ENCODE measurements around the gene MTERF4.

MTERF4 gene

DNA sequence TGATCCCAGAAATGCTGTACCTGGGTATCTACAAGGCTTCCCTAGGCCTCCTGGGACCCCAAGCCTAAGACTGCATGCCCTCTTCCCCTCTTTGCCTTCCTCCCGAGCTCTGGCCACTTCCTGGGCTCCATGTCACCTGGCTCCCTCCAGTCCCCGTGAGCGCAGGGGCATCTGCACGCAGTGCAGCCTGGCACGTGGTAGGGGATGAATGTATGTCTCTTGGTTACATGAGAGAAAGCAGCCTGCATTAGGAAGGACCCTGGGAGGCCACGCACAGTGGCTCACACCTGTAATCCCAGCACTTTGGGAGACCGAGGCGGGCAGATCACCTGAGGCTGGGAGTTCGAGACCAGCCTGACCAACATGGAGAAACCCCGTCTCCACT, 31.3 kb upstream of the MTERF4 start:
- no peak for DNase-seq

DNA sequence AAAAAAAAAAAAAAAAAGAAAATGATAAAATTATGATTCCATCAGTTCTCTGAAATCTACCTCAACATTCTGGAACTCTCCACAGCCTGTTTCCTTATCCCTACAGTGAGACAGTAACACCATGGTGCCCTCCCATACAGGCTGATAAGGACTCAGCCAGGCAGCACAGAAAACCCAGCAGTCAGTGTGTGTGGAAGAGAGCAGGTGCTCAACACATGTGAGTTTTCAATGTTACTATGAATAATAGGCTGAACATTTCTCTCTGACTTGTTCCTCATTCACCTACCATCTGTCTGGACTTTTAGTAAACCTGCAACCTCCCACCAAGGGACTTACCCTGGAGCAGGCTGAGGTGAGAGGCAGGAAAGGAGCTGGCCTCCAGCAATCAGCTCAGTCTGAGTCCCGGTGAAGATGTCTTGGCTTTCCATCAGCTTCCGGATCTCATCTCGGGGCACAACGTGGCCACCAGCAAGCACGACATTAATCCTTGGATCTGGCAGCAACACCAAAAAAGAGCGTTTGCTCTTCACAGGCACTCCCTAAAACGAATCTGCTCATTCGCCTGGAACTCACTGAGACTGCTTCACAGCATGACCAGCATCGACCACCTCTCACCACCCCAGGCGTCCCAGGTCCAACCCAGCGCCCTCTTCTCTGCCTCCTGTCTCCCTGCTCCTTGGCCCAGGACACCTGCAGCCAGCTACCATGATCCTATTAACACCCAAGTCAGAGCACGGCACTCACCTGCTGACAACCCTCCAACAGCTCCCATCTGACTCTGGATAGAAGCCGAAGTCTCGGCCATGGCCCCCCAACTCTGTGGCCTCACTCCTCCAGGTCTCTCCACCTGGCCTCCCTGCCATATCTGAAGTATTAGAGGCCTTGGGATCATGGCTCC, 30.7 kb upstream of the MTERF4 start:
- DNase-seq: no peak

DNA sequence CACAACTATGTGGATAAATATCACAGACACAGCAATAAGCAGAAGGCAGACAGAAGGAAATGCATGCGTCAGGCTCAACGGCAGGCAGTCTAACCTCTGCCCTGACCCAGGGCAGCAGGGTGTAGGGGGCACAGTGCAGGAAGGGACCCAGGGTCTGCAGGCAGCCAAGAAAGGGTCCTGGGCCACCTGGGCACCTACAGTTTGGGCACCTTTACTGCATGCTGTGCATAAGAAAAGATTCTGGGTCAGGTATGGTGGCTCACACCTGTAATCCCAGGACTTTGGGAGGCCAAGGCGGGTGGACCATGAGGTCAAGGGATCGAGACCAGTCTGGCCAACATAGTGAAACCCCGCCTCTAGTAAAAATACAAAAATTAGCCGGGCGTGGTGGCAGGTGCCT, 29.4 kb upstream of the MTERF4 start:
- no peak for DNase-seq

DNA sequence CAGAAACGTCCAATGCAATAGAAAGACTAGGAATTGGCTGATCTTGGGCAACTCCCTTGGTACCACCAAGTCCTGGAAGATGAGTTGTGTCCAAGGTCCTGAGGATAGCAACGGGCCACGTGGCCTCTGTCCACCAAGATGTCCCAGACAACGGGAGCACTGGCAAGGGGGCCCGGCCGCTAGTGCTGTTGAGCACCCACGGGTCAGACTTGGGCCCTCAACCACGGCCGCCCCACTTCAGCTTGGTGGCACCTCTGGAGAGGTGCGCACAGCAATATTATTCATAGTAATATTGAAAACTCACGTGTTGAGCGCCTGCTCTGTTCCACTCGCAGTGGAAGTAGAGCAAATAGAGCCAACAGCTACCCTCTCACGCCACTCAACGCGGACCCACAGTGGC, 28.2 kb upstream of the MTERF4 start:
- DNase-seq: no peak

DNA sequence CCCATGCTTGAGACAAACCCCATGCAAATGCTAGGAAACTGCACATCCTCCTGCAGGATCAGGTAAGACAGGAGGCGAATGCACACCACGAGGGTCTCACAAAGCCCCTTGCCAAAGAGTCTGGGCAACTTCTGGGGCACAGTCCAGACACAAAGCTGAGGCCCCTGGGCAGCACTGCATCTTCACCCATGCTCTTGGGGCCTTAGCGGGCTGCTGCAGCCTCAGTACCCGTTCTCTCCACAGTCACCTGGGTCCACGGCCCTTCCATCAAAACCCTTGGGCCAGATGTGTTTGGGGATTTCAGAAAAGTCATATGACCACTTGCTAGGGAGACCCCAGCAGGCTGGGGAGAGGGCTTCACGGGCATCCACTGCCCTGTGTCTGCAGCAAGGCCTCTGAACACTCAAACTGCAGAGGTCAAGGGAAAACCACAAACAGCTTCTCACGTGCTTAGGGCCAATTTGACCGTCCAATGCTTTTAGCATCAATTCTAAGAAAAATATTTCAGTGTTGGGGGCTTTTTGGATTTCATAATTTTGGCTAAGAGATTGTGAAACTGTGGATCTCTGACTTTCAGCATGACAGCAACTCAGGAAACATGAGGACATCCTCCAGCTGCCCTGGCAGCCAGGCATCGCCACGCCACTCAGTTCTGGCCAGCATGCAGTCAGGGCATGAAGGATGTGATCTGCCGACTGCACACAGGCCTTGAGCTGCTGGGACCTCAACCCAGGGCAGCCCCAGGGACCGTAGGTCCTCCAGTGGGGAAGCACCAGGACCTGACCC, 27.2 kb upstream of the MTERF4 start:
- DNase-seq: no peak

DNA sequence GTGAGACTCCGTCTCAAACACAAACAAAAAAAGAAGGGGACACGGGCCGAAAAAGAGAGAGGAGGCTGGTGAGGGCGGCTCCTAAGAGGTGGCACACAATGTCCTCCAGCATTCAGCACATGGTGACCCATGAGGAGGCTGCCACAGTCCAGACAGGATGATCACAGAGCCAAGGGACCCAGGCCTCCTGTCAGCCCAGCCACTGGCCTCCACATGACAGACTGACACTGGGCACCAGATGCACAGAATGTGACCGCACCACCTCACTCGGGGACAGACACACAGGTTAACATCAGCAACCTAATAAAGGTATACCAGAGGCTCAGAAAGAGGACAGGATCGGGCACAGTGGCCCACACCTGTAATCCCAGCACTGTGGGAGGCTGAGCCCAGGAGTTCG, 26.2 kb upstream of the MTERF4 start:
- no peak for DNase-seq

DNA sequence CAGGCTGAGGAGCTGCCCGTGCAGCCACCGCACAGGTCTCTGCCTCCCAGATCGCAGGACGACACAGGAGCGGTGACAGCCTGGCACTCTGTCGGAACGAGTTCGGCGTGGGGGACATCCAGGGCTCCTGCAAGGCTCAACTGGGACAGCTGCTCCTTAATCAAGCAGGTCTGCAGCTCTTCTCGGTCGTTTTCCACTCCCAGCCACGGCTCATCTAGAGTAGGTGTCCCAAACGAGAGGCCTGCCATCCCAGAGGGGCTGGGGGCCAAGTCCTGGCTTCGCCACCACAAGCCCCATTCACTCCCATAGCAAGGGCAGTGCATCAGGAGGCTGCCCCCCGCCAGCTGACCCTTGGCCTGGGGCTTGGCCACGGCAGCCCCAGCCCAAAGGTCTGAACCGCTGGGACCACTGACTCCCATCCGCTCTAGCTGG, 24.7 kb upstream of the MTERF4 start:
- DNase-seq: no peak

DNA sequence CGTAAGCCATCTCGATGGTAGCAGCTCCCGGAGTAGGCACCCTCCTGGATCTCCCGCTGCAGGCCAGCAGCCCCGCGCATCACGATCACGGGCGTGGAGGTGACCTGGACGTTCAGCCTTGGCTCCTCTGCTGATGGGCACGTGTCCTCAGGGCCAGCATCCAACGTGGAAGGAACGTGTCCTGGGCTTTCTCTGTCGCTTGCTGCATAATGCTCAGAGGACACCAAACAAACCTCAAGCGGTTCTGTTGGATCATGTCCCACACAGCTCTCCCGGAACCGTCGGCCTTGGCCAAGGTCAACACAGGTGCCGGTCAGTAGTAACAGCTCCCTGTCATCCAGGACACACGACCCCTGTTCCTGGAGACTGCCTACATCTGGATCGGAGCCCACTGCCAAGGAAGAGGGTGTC, 24.1 kb upstream of the MTERF4 start:
- no peak for DNase-seq

DNA sequence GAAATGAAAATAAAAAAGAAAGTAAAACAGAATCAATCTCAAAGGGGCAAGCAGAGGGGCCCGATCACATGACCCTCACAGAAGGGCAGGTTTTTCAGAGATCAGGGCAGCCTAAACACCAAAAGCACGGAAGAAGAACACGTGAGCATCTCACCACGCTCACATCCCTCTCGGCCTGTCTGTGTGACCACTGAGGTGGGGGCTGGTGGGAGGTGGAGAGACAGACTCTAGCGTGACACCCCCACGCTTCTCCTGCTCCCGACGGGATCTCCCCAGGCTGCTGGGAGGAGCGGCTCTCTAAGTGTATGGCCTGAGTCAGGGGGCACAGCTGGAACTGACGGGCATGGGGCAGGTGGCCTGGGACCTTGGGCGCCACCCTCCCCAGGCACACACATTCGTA, 23.5 kb upstream of the MTERF4 start:
- DNase-seq: no peak

DNA sequence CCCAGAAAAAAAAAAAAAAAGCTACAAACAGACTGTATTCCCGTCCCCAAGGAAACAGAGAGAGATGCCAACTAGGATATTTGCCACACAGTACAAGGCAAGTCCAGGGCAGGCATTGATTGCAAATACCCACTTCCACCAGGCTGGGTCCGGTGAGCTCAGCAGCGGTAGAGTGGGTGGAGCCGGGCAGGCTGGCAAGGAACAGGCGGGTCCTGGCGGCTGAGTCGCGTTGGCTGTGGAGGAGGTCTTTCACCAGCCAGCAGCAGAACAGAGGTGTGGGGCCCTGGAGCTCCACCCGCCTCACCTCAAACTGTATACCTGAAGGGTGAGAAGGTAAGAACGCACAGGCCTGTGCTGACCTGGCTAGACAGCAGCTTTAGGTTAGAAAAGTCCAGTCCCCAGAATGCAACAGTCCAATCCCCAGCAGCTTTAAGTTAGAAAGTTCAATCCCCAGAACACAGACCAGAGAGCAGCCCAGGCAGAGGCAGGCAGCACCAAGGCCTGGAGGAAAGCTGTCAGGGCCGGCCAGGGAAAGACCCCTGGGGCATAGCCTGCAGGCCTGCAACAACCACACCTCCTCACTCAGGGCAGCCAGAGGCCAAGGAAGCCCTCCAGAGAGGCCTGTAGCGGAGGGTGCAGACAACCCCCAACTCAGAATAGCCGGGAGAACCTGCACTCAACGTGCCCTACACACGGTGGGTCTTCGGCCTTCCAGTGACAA, 21.9 kb upstream of the MTERF4 start:
- no peak for DNase-seq

DNA sequence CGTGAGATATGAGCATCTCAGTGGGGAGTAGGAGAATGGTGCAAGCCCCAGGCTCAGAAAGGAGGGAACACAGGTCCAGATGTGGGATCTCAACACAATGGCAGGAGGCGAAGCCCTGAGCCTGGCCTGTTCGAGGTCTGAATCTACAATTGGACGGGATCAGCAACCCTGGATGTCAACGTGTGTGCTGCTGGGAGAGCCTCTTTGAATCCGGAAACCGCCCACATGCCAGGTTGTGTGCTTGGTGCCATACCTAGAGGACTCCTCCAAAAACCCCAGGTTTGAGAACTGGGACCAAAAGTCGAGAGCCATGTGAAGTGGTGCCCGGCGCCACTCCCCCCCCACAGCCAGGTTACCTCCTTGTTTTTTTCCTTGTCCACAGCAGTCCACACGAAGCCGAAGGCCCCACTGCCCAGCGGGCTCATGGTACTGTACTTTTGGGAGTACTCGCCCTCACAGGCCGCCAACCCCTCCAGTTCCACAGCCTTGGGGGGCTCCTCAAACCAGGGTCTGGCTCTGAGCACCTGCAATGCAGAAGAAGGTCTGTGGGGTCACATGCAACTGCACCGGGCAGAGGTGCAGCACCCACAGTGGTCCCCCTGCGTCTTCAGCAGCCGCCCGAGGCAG, 20.4 kb upstream of the MTERF4 start:
- no peak for DNase-seq

DNA sequence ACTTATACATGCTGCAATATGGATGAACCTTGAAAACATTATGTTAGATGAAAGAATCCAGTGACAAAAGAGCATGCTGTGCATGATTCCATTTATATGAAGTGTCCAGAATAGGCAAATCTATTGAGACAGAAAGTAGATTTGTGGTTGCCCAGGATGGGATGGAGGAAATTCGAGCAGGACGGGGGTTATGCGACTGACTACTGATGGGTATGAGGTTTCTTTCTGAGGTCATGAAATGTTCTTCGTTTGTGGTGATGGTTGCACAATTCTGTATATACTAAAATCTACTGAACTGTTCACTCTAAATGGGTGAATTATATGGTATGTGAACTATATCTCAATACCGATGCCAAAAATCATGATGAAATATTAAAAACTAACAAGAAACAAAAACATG, 18.9 kb upstream of the MTERF4 start:
- DNase-seq: no peak

DNA sequence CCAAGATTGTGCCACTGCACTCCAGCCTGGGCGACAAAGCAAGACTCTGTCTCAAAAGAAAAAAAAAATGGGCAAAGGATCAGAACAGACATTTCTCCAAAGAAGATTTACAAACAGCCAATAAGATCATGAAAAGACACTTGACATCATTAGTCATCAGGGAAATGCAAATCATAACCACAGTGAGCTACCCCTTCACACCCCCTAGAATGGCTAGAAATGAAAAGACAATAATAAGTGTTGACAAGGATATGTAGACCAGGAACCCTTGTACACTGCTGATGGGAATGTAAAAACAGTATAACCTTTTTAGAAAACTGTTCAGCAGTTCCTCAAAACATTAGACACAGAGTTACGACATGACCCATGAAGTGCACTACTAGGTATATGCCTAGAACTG, 18.4 kb upstream of the MTERF4 start:
- DNase-seq: no peak

DNA sequence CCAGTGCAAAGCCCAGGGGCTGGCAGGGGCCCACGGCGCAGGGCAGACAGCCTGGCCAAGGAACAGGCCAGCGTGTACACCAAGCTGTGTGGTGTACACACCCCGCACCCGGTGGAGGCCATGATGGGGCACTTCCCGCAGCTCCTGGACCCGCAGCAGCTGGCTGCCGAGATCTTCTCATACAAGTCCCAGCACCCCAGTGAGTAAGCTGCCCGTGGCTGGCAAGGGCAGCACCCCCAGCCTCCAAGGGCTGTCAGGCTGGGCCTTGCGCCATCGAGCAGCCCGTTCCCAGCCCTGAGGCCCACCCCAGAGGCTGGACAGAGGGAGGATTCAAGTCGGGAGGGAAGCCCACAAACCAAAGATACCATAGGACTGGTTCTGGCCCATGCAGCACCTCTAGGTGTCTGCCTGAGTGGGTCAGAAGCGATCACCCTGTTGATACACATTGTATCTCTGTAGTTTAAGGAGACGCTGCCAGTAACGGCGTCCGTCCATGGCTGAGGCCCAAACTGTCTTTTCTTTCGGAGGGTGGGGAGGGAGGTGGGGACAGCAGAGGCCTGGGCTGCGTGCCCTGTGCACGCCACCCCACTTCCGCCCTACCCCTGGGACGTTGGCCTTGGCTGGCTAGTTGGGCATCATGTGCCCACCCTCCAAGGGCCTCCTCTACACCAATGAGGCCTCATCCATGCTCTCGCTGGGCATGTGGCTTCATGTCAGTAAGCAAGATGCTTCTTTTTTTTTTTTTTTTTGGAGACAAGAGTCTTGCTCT, 16.8 kb upstream of the MTERF4 start:
- no peak for DNase-seq

DNA sequence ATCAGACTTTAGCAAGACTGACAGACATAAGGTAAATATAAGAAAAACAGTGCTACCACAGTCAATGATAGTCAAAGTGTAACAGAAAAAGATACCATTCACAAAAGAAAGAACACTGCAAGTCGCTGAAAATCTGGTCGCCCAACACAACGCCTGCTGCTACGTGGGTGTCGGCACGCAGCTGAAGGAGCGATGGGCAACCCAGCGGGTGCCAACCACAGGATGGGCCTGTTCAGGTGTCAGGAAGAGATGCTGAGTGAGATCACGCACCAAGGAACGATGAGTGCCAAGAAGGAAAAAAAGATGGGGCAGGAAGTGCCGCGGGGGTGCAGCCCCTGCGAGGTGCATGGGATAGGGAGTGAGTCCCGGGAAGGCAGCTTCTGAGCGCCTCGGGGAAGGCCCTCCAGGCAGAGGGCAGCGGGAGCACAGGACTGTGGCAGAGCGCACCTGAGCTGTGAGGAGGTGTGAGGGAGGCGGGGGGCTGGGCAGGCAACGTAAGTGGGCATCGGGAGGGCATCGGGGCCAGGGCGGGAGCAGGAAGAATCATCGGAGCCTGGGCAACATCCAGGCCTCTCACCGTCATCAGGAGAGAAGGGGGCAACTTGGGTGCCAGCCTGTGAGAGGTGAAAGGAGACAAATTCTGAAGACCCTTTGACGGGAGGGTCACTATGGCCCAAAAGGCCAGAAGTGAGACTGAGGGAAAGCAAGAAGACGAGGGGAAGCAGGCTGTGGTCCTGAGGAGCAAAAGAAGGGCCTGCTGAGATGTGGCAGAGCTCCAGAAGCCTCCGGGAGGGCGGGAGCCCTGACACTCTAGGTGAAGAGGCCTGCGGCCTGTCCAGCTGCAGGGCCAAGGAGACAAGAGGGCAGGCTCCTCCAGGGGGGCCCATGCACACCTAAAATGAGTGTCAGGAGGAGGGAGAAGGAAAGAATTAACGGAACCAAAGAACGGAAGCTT, 14.8 kb upstream of the MTERF4 start:
- no peak for DNase-seq

DNA sequence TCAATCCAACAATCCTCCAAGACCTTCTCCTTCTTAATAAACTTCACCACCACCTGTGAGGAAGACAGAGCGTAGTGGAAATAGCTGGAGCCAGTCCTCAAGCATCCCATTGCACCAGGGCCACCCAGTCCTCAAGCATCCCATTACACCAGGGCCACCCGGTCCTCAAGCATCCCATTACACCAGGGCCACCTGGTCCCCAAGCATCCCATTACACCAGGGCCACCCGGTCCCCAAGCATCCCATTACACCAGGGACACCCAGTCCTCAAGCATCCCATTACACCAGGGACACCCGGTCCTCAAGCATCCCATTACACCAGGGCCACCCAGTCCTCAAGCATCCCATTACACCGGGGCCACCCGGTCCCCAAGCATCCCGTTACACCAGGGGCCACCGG, 13.3 kb upstream of the MTERF4 start:
- DNase-seq: no peak

DNA sequence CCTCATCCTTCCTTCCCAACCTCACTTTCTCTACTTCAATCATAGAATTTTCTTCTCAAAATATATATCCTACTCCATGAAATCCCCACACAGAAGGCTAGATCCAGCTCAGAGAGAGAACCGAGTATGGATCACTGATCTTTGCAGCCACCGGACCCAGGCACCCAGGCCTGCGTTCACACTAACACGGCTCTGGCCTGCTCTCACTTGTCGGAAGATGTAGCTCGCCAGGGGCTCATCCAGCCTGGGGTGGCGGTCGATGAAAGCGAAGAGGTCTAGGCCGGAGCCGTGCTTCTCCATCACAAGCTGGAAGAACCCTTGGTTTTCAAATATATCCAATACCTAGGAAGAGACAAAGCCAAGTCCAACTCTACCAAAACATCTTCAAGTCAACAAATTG, 12.7 kb upstream of the MTERF4 start:
- no peak for DNase-seq

DNA sequence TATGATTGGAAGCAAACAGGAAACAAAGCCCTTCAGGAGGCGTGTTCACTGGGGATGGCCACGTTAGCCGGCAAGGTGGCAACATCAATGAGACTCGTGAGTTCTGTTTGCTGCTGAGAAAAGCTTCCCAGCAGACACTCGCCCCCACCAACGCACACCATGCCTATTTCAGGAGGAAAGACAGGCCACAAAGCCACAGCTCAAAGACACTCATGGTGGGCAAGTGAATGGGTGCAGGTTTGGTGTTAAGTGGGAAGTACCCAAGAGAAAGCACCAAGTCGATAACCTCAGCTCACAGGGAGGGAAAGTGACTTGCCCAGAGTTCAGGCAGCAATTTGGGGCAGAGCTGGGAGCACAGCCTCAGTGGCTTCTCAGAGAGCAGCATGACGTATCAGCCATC, 10.5 kb upstream of the MTERF4 start:
- DNase-seq: no peak

DNA sequence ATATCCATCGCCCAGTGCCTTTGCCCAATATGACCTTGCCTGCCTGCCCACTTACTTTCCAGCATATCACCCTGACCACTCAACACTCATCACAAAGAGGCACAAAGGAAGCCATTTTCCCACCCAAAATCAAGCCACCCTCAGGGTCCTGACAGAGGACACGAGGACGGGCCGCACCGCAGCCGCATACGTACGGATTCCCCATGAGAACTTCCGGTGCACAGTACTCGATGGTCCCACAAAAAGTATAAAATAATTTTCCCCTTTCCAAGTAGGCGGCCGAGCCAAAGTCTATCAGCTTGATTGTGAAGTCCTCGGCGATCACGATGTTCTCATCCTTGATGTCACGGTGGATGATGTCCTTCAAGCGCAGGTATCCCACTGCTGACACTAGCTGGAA, 10.0 kb upstream of the MTERF4 start:
- no peak for DNase-seq

DNA sequence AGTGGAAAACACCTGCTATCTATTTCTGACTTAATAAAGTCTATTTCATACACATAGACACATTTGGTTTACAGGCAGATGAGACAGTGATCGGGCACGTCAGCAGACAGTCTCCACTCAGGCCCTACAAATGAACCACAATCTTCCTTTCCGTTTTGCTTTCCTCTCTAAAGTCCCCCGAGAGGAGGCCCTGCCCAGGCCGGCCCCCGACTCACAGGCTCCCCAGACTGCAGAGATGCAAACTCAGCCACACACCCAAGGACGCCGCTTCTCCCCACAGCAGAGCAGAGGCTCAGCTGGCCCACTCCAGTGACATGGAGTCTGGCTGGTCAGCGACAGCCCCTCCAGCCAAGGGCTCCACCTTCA, 9.3 kb upstream of the MTERF4 start:
- DNase-seq: no peak
